H1 (cell line): ENCODE results near the gene RPTOR. TPM values are rescaled to one million over a fixed set of nuclear protein-coding genes. Genes with fewer than 3 reads are reported as not detected.

ENCODE experiments used
- CTCF ChIA-PET: fragments of 300-600 bp; sonication (Branson Sonifier 250); formaldehyde crosslinking; loops from one replicate; lab custom pipeline; 2021; ENCODE audit not compliant: partially characterized antibody; lab: Charles Lee
- POLR2A ChIA-PET: fragments of 300-600 bp; sonication (Branson Sonifier 250); formaldehyde crosslinking; loops from one replicate; lab custom pipeline; 2021; ENCODE audit warnings: inconsistent platforms; ENCODE audit not compliant: partially characterized antibody; lab: Charles Lee
- DNase-seq, 2 experiments: peaks; one replicate each; pipeline versions ENCODE4 v3.0.0 to v3.0.0-alpha.2; 2010 to 2022; ENCODE audit warnings: low spot score in 2 of 2, low read depth in 1 of 2, mixed read lengths in 1 of 2
- FAIRE-seq: peaks from 2 replicates; lab custom pipeline; 2011; peaks lifted over from hg19 to GRCh38; lab: Jason Lieb, UNC
- H2AFZ ChIP-seq: 2 replicates; pipeline ENCODE4 v1.8.1; 2012; ENCODE audit warnings: low read length, inconsistent platforms
- H2AK5ac ChIP-seq: 2 replicates; pipeline ENCODE4 v1.6.1; 2013; ENCODE audit warnings: low read depth, low read length
- H2BK120ac ChIP-seq: replicated peaks from 2 replicates; pipeline ENCODE3; 2013; ENCODE audit warnings: low read depth, low read length, inconsistent platforms
- H2BK12ac ChIP-seq: 2 replicates; pipeline ENCODE4 v1.6.1; 2013; ENCODE audit warnings: low read depth, low read length
- H2BK15ac ChIP-seq: 2 replicates; pipeline ENCODE4 v1.6.1; 2013; ENCODE audit warnings: low read length
- H2BK20ac ChIP-seq: 2 replicates; pipeline ENCODE4 v1.6.1; 2013; ENCODE audit warnings: low read length
- H2BK5ac ChIP-seq: 2 replicates; pipeline ENCODE4 v1.6.1; 2013; ENCODE audit warnings: low read depth, low read length
- H3K14ac ChIP-seq: 2 replicates; pipeline ENCODE4 v1.6.1; 2013; ENCODE audit warnings: inconsistent platforms; ENCODE audit not compliant: insufficient read length
- H3K18ac ChIP-seq: 2 replicates; pipeline ENCODE4 v1.6.1; 2013; ENCODE audit warnings: low read length; ENCODE audit errors: extremely low read depth
- H3K23ac ChIP-seq: 2 replicates; pipeline ENCODE4 v1.6.1; 2013; ENCODE audit warnings: inconsistent platforms; ENCODE audit not compliant: insufficient read length
- H3K23me2 ChIP-seq: 2 replicates; pipeline ENCODE4 v1.6.1; 2013; ENCODE audit warnings: low read depth, low read length
- H3K27ac ChIP-seq: 2 replicates; pipeline ENCODE4 v1.6.1; 2011; ENCODE audit warnings: low read depth, low read length, inconsistent platforms
- H3K27me3 ChIP-seq, 4 experiments: replicated peaks in 1 of 4; 1 replicate in 1 of 4; 2 replicates in 3 of 4; pipeline versions ENCODE4 v1.6.1 to v1.8.1; 2011 to 2013; ENCODE audit warnings: low read length in 3 of 4, mild to moderate bottlenecking in 3 of 4, inconsistent platforms in 2 of 4, mixed read lengths in 2 of 4, moderate library complexity in 1 of 4; ENCODE audit not compliant: control insufficient read depth in 3 of 4, insufficient read depth in 3 of 4; ENCODE audit errors: extremely low read depth in 1 of 4
- H3K36me3 ChIP-seq, 4 experiments: 2 replicates each; pipeline versions ENCODE4 v1.6.1 to v1.8.1; 2011 to 2013; ENCODE audit warnings: mild to moderate bottlenecking in 4 of 4, low read length in 3 of 4, moderate library complexity in 2 of 4, control low read depth in 1 of 4, inconsistent platforms in 1 of 4; ENCODE audit not compliant: insufficient read depth in 4 of 4, control insufficient read depth in 2 of 4
- H3K4ac ChIP-seq: replicated peaks from 2 replicates; pipeline ENCODE3; 2013; ENCODE audit warnings: low read length, low read depth, mixed read lengths, inconsistent platforms; ENCODE audit not compliant: insufficient read length
- H3K4me1 ChIP-seq, 4 experiments: replicated peaks in 1 of 4; 1 replicate in 1 of 4; 2 replicates in 3 of 4; pipeline versions ENCODE4 v1.6.1 to v1.8.1; 2011 to 2013; ENCODE audit warnings: low read length in 3 of 4, inconsistent platforms in 2 of 4, mixed read lengths in 1 of 4; ENCODE audit not compliant: insufficient read depth in 4 of 4, control insufficient read depth in 3 of 4
- H3K4me2 ChIP-seq, 2 experiments: 2 replicates each; pipeline versions ENCODE4 v1.6.1 to v1.8.1; 2011 to 2013; ENCODE audit warnings: low read depth in 2 of 2, low read length in 2 of 2, control low read depth in 1 of 2, inconsistent platforms in 1 of 2, mild to moderate bottlenecking in 1 of 2; ENCODE audit not compliant: insufficient read depth in 1 of 2
- H3K4me3 ChIP-seq, 4 experiments: fragments of 200-600, 300-600 bp in 1 of 4; sonication (generic), shearing (Covaris generic), sonication (Bioruptor Twin) in 1 of 4; 2 replicates each; pipeline versions ENCODE4 v1.5.1 to v1.8.1; 2011 to 2016; ENCODE audit warnings: low read length in 4 of 4, low read depth in 3 of 4, control low read depth in 2 of 4, inconsistent platforms in 2 of 4, mild to moderate bottlenecking in 2 of 4, mixed read lengths in 1 of 4, moderate library complexity in 1 of 4; ENCODE audit not compliant: insufficient read depth in 2 of 4; ENCODE audit errors: extremely low read depth in 1 of 4
- H3K56ac ChIP-seq: replicated peaks from 2 replicates; pipeline ENCODE3; 2013; ENCODE audit warnings: low read depth, mild to moderate bottlenecking, mixed read lengths, low read length, inconsistent platforms; ENCODE audit not compliant: insufficient read length
- H3K79me1 ChIP-seq: 2 replicates; pipeline ENCODE4 v1.6.1; 2013; ENCODE audit warnings: low read depth, low read length, control low read depth
- H3K79me2 ChIP-seq, 2 experiments: 2 replicates each; pipeline versions ENCODE4 v1.6.1 to v1.8.1; 2012 to 2013; ENCODE audit warnings: low read length in 2 of 2, mild to moderate bottlenecking in 2 of 2, inconsistent platforms in 1 of 2; ENCODE audit not compliant: insufficient read depth in 2 of 2, control insufficient read depth in 1 of 2
- H3K9ac ChIP-seq, 4 experiments: replicated peaks in 1 of 4; 1 replicate in 1 of 4; 2 replicates in 3 of 4; pipeline versions ENCODE4 v1.6.1 to v1.8.1; 2011 to 2013; ENCODE audit warnings: low read depth in 3 of 4, low read length in 3 of 4, control low read depth in 2 of 4, mild to moderate bottlenecking in 2 of 4, moderate library complexity in 2 of 4, inconsistent platforms in 1 of 4; ENCODE audit errors: extremely low read depth in 1 of 4
- H3K9me3 ChIP-seq, 2 experiments: 2 replicates each; pipeline versions ENCODE4 v1.6.1 to v1.8.1; 2012 to 2013; ENCODE audit warnings: mild to moderate bottlenecking in 2 of 2, moderate library complexity in 2 of 2, control low read depth in 1 of 2, inconsistent platforms in 1 of 2, low read depth in 1 of 2, low read length in 1 of 2, mixed read lengths in 1 of 2; ENCODE audit not compliant: insufficient read depth in 2 of 2
- H4K20me1 ChIP-seq, 2 experiments: replicated peaks in 1 of 2; 2 replicates each; pipeline versions ENCODE3 to v1.8.1; 2011 to 2013; ENCODE audit warnings: inconsistent platforms in 2 of 2, low read length in 2 of 2, mild to moderate bottlenecking in 1 of 2; ENCODE audit not compliant: insufficient read depth in 2 of 2, control insufficient read depth in 1 of 2
- H4K5ac ChIP-seq: 2 replicates; pipeline ENCODE4 v1.6.1; 2013; ENCODE audit warnings: low read length, low read depth, mixed read lengths, inconsistent platforms; ENCODE audit not compliant: insufficient read length
- H4K8ac ChIP-seq: 2 replicates; pipeline ENCODE4 v1.8.0; 2013; ENCODE audit warnings: mild to moderate bottlenecking, moderate library complexity, low read length, inconsistent platforms; ENCODE audit not compliant: insufficient read depth; ENCODE audit errors: extremely low read depth
- H4K91ac ChIP-seq: replicated peaks from 2 replicates; pipeline ENCODE3; 2013; ENCODE audit warnings: low read length, mixed read lengths, inconsistent platforms; ENCODE audit not compliant: insufficient read length
- BACH1 ChIP-seq: IDR thresholded peaks from 2 replicates; pipeline ENCODE4 v1.6.1; 2012; ENCODE audit warnings: low read length, improper control_type of control experiment
- CHD2 ChIP-seq: IDR thresholded peaks from 2 replicates; pipeline ENCODE4 v1.6.1; 2012; ENCODE audit warnings: low read length, improper control_type of control experiment
- E2F6 ChIP-seq: IDR thresholded peaks from 2 replicates; pipeline ENCODE4 v1.6.1; 2012; ENCODE audit warnings: inconsistent platforms
- EGR1 ChIP-seq: IDR thresholded peaks from 2 replicates; pipeline ENCODE4 v1.6.1; 2011; ENCODE audit warnings: low read depth, low read length, borderline replicate concordance
- FOSL1 ChIP-seq: IDR thresholded peaks from 2 replicates; pipeline ENCODE4 v1.6.1; 2011; ENCODE audit warnings: mild to moderate bottlenecking, low read depth, low read length, moderate library complexity; ENCODE audit not compliant: insufficient read depth
- KDM4A ChIP-seq: IDR thresholded peaks from one replicate; pipeline ENCODE4 v1.7.1; 2012; ENCODE audit warnings: low read depth, mild to moderate bottlenecking, moderate library complexity, low read length, inconsistent platforms; ENCODE audit not compliant: severe bottlenecking
- NRF1 ChIP-seq: IDR thresholded peaks from 2 replicates; pipeline ENCODE4 v1.6.1; 2011; ENCODE audit warnings: mild to moderate bottlenecking, low read depth, low read length, improper control_type of control experiment
- POU5F1 ChIP-seq: IDR thresholded peaks from 2 replicates; pipeline ENCODE4 v1.6.1; 2011; ENCODE audit warnings: low read depth, mild to moderate bottlenecking, low read length, moderate library complexity
- SAP30 ChIP-seq: fragments of 300-600 bp; sonication (generic); IDR thresholded peaks from 2 replicates; pipeline ENCODE4 v1.7.1; 2012; ENCODE audit warnings: low read length, moderate library complexity, mild to moderate bottlenecking, inconsistent platforms; ENCODE audit not compliant: insufficient read depth, insufficient replicate concordance
- TEAD4 ChIP-seq: IDR thresholded peaks from 2 replicates; pipeline ENCODE4 v1.6.1; 2012; ENCODE audit warnings: low read depth, low read length, inconsistent platforms, mixed read lengths
- YY1 ChIP-seq: IDR thresholded peaks from 2 replicates; pipeline ENCODE4 v1.6.1; 2011; ENCODE audit warnings: low read depth, mild to moderate bottlenecking, low read length
- WGBS, 2 experiments: shearing (Covaris generic) in 1 of 2; methylation state at CpG; one replicate each; pipeline versions ENCODE4 v1.1.6 to v1.1.7; 2013 to 2015; ENCODE audit warnings: low lambda C conversion rate in 2 of 2, mixed read lengths in 2 of 2, inconsistent platforms in 1 of 2, low coverage in 1 of 2, missing lambda C conversion rate in 1 of 2; ENCODE audit not compliant: insufficient replicate concordance in 2 of 2, insufficient coverage in 1 of 2, insufficient read length in 1 of 2; ENCODE audit errors: extremely low coverage in 1 of 2, missing lambda C conversion rate in 1 of 2; 5-methylcytosine and 5-hydroxymethylcytosine counted together
- polyA plus RNA-seq, 7 experiments: library from polyadenylated mRNA; depleted of rRNA in 3 of 7; stranded (reverse) in 5 of 7; unstranded in 2 of 7; fragments of >200 nt in 5 of 7; fragments of 200-250 nt in 2 of 7; gene quantifications; 1 replicate in 5 of 7; 2 replicates in 1 of 7; 4 replicates in 1 of 7; pipeline versions ENCODE4 v1.2.1 to v1.2.3, GENCODE V29; 2011 to 2013; ENCODE audit warnings: missing spikeins in 2 of 7, mixed read lengths in 2 of 7
- total RNA-seq: library from RNA; stranded (reverse); fragmentation: NEBNext Ultra II Directional; extraction: Animal tissue kit (Norgen Biotek cat#: 25700); gene quantifications from 2 replicates; pipeline ENCODE4 v1.2.1, GENCODE V29; 2021

The RPTOR gene
- total and polyA plus RNA-seq, 2 of the 8 experiments (the other 6 are each of a cell fraction or from before 2014, with no cell fraction given) = 6.9 to 28.7 TPM

GRCh38 chr17:80943346-80944145 is 398.9 kb downstream of the RPTOR start:
- Histone ChIP-seq H3K4me2 (no peak overlapping the region), H2AK5ac (no peak overlapping the region), H2AFZ (no peak overlapping the region), H3K14ac (no peak overlapping the region), H4K8ac (no peak overlapping the region), H3K9ac (no peak overlapping the region), H2BK15ac (no peak overlapping the region), H2BK5ac (no peak overlapping the region), H3K4ac (no peak overlapping the region), H3K36me3 (no peaks in the 10 kb centered on the region; a peak in 3 of 8 replicates), H4K91ac (no peak overlapping the region), H2BK120ac (no peak overlapping the region), H3K27ac (no peak overlapping the region), H3K4me1 (no peaks in the 10 kb centered on the region), H3K23me2 (no peaks in the 10 kb centered on the region), H3K23ac (no peak overlapping the region), H3K18ac (no peak overlapping the region), H3K27me3 (no peaks in the 10 kb centered on the region), H4K5ac (no peak overlapping the region), H2BK12ac (no peak overlapping the region), H3K79me1 (no peaks in the 10 kb centered on the region), H3K9me3 (no peaks in the 10 kb centered on the region), H3K4me3 (no peak overlapping the region), H2BK20ac (no peak overlapping the region), H3K56ac (no peak overlapping the region), H3K79me2 (no peaks in the 10 kb centered on the region), H4K20me1 (peaks cover 0 to 1% of the 10 kb centered on the region in 2 experiments)
- CTCF ChIA-PET = interaction anchor here (0.6 to 1.4 kb wide), 7 partner anchors 13 to 235 kb away, joined by 3 to 4 read pairs (median 3); no protein-coding TSS in a partner anchor
- 94% methylated on average over 17 of the region's 17 CpGs; no CpG with 5 or more reads in 1 of the 2 experiments for WGBS, 2 experiments
- DNase-seq (no peak), FAIRE-seq (no peak)
- POLR2A ChIA-PET = no interaction called here
- TF ChIP-seq NRF1 (no peak), KDM4A (no peak), CHD2 (no peak), YY1 (no peak), FOSL1 (no peak), POU5F1 (no peak), SAP30 (no peak), TEAD4 (no peak), BACH1 (no peak), E2F6 (no peak), EGR1 (no peak)
